GM12874 (cell line): ENCODE data around the gene MYOC.

Experiments used
- TF ChIP-seq, protein P1 (sequence below): IDR thresholded peaks from 2 replicates; pipeline ENCODE4 v1.5.1; 2011; ENCODE audit warnings: low read depth, mild to moderate bottlenecking, control low read depth, low read length, moderate library complexity; ENCODE audit not compliant: insufficient read depth

The MYOC gene

DNA sequence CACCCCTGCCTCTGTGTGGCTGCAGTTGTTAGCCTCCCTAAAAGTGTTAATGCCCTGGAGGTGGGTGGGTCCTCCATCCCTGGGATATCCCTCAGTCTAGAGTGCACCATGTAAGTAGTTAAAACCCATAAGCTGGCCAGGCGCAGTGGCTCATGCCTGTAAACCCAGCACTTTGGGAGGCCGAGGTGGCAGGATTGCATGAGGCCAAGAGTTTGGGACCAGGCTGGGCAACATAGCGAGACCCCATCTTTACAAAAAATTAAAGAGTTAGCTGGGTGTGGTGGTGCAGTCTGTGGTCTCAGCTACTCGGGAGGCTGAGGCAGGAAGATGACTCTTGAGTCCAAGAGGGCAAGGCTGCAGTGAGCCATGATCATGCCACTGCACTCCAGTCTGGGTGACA, 10.3 kb downstream of the MYOC start:
- TF ChIP-seq, protein P1, sequence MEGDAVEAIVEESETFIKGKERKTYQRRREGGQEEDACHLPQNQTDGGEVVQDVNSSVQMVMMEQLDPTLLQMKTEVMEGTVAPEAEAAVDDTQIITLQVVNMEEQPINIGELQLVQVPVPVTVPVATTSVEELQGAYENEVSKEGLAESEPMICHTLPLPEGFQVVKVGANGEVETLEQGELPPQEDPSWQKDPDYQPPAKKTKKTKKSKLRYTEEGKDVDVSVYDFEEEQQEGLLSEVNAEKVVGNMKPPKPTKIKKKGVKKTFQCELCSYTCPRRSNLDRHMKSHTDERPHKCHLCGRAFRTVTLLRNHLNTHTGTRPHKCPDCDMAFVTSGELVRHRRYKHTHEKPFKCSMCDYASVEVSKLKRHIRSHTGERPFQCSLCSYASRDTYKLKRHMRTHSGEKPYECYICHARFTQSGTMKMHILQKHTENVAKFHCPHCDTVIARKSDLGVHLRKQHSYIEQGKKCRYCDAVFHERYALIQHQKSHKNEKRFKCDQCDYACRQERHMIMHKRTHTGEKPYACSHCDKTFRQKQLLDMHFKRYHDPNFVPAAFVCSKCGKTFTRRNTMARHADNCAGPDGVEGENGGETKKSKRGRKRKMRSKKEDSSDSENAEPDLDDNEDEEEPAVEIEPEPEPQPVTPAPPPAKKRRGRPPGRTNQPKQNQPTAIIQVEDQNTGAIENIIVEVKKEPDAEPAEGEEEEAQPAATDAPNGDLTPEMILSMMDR, result no peak

DNA sequence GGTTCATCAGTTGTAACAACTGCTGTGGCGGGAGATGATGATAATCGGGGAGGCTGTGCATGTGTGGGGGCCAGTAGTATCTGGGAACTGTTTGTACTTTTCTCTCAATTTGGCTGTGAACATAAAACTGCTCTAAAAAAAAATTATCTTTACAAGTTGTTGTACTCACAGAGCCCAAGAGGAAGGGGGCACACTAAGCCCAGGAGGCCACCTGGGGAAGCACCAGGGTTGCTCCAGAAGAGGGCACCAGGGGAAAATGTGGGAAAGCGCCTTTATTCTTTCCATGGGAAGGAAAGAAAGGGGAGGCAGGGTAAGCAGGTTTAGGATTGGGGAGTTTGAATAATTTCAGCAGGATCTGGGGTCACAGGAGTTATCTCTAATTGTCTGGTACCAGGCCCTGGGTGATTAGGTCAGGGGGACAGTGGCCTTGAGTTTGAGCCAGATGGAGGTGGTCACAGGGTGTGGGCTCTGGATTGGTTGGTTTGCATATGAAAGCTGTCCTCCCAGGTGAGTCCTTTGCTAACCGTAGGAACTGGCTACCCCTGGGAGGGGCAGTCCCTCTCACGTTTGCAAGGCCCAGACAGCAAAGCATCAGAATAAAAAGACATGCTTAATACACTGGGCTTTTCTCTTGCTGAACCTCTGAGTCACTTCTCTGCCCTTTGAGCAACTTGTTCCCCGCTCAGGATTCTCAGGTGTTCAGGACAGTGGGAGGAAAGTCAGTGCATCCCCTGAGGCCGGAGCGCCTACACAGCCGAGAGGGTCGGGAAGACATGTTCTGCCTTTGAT, 11.2 kb downstream of the MYOC start:
- TF ChIP-seq, protein P1, result no peak

DNA sequence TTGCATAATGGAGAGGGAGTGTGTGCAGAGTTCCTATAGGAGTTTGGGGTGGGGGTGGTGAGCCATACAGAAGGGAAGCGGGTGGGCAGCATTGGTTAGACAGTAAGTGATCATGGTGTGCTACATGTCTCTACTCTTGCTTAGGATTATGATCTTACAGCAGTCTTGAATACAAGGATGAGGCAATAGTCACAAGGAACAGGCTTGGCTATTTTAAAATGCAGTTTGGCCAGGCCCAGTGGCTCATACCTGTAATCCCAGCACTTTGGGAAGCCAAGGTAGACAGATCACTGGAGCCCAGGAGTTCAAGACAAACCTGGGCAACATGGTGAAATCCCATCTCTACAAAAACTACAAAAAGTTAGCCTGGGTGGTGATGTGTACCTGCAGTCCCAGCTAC, 12.3 kb downstream of the MYOC start:
- TF ChIP-seq, protein P1, result no peak

DNA sequence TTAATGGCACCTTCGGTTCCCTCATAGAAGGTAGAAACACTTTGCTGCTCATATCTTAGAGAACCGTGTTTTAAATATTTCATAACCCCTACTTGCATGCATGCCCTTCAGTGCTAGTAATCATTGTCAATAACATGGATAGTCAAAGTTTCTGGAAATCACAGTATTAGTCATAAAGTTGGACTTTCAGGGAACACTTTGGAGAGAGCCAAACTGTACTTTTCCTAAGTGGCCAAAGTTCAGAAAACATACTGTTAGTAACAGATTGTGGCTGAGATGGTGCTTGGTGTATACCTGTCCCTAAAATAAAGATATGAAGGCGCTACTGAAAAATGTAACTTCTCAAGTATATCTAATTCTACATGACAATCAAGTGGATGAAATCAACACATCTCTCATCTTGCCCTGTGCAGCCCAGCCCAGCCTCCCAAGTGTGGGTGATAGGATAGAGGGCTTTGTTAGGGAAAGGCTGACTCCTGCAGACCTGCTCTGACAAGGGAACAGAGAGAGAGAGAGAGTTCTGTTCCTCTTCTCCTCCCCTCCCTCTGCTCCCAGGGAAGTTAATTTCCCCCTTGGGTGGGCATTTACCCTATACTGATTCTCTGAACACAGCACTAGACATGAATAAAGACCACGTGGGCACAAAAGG, 14.4 kb downstream of the MYOC start:
- TF ChIP-seq, protein P1, result no peak

DNA sequence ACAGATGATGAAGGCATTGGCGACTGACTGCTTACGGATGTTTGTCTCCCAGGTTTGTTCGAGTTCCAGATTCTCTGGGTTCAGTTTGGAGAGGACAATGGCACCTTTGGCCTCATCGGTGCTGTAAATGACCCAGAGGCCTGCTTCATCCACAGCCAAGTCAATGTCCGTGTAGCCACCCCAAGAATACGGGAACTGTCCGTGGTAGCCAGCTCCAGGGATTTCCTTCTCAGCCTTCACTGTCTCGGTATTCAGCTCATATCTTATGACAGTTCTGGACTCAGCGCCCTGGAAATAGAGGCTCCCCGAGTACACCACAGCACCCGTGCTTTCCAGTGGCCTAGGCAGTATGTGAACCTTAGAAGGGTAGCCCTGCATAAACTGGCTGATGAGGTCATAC, 16.3 kb downstream of the MYOC start:
- TF ChIP-seq, protein P1, result no peak

DNA sequence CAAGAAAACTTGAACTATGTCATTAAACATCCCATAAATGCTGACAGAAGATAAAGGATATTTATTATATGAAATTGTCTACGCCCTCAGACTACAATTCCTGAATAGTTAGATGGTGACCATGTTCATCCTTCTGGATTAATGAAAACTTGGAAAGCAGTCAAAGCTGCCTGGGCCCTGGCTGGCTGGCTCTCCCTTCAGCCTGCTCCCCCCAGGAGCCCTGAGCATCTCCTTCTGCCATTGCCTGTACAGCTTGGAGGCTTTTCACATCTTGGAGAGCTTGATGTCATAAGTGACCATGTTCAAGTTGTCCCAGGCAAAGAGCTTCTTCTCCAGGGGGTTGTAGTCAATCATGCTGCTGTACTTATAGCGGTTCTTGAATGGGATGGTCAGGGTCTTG, 16.8 kb downstream of the MYOC start:
- TF ChIP-seq, protein P1, result no peak

DNA sequence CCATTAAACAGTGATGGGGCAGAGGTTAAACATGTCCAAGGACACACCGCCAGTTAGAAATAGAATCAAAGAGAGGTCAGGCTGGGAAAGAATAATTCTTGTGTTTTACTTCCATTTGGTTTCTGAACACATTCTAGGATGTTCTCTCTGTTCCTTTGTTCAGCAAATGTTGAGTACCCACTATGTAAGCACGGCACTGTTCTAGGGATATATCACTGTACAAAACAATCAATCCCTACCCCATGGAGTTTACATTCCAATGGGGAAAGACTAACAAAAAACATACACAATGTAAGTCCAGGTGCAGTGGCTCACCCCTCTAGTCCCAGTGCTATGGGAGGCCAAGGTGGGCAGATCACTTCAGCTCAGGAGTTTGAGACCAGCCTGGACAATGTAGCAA, 24.3 kb downstream of the MYOC start:
- TF ChIP-seq, protein P1, result no peak
